HG03025 (cell line): Measurements from ENCODE around the gene CD36.
A peak's percentile ranks its signal among the peaks of the same experiment; 100 is the strongest.

Source experiments
- ATAC-seq: cut with Tn5 transposase; IDR thresholded peaks from one replicate; pipeline ENCODE4 v1.9.1; 2021; ENCODE audit warnings: mild to moderate bottlenecking, moderate library complexity; ENCODE audit not compliant: unreplicated experiment, low FRiP score

The CD36 gene

GRCh38 chr7:80637911-80638765 lies at the start of gene CD36:
CD36 (plus strand) TSS chr7:80638642; CDS start chr7:80646741, 8,099 bp downstream.
- peak; percentile 87 for ATAC-seq

GRCh38 chr7:80589631-80590030 lies 48.8 kb upstream of the CD36 start:
- ATAC-seq: no peak

GRCh38 chr7:80591654-80592053 lies 46.8 kb upstream of the CD36 start:
- no peak for ATAC-seq

GRCh38 chr7:80593869-80594586 lies 44.4 kb upstream of the CD36 start:
- ATAC-seq: no peak

- no peak for ATAC-seq
These were observed 41.4 kb upstream of the CD36 start for GRCh38 chr7:80596933-80597517.

GRCh38 chr7:80597875-80598274 lies 40.6 kb upstream of the CD36 start:
- ATAC-seq: no peak

- no peak for ATAC-seq
These were observed 38.4 kb upstream of the CD36 start for GRCh38 chr7:80600046-80600445.

- ATAC-seq: no peak
These were observed 36.4 kb upstream of the CD36 start for GRCh38 chr7:80601999-80602398.

GRCh38 chr7:80603940-80604339 lies 34.5 kb upstream of the CD36 start:
- ATAC-seq: no peak

GRCh38 chr7:80604436-80604835 lies 34.0 kb upstream of the CD36 start:
- ATAC-seq: no peak

- no peak for ATAC-seq
These were observed 31.3 kb upstream of the CD36 start for GRCh38 chr7:80607136-80607535.

GRCh38 chr7:80608336-80608735 lies 30.1 kb upstream of the CD36 start:
- no peak for ATAC-seq

- ATAC-seq: no peak
These were observed 28.7 kb upstream of the CD36 start for GRCh38 chr7:80609751-80610150.

- ATAC-seq: no peak
These were observed 27.1 kb upstream of the CD36 start for GRCh38 chr7:80611353-80611752.

GRCh38 chr7:80611779-80612178 lies 26.7 kb upstream of the CD36 start:
- ATAC-seq: no peak

GRCh38 chr7:80612880-80613279 lies 25.6 kb upstream of the CD36 start:
- ATAC-seq: no peak

- no peak for ATAC-seq
These were observed 24.9 kb upstream of the CD36 start for GRCh38 chr7:80613519-80613918.

- no peak for ATAC-seq
These were observed 23.6 kb upstream of the CD36 start for GRCh38 chr7:80614851-80615271.

- no peak for ATAC-seq
These were observed 20.3 kb upstream of the CD36 start for GRCh38 chr7:80618096-80618495.

GRCh38 chr7:80619741-80620140 lies 18.7 kb upstream of the CD36 start:
- no peak for ATAC-seq

GRCh38 chr7:80622541-80622940 lies 15.9 kb upstream of the CD36 start:
- ATAC-seq: no peak
